GM18511 (cell line): ENCODE measurements around the gene GBP7.

Experiments used
- ATAC-seq: cut with Tn5 transposase; IDR thresholded peaks from one replicate; pipeline ENCODE4 v1.9.1; 2021; ENCODE audit warnings: mild to moderate bottlenecking, moderate library complexity; ENCODE audit not compliant: unreplicated experiment

The GBP7 gene

DNA sequence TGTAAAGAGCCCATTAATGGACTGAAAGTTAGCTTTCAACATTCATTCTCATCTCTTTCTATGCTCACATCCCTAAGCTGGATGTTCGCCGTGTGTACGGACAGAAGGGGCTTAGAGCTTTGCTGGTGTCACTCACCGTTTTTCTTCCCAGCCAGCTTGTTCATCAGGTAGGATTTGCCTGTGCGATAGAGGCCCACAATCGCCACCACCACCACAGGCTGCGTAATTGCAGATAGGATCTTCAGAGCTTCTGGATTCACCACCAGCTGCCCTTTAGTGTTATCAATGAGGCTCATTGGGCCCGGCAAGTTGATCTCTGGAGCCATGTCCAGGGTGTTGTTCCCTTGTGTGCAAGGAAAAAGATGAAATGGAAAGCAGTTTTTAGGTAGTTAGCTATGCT lies 54.2 kb downstream of the GBP7 start:
- ATAC-seq: no peak

DNA sequence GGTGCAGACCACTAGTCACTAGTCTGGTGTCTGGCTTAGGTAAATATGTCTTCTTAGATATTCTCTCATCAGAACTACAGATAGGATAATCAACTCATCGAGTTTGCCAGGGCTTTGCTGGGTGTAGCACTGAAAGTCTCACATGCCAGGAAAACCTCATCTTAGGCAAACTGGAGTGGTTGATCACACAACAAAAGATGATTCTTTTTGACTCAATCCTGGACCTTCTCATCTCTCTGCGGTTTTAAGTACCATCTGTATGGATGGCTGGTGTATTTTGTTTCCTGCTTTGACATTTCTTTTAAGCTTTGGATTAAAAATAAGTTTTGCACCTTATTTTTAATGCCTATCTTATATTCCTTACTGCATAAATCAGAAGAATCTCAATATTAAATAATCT lies 61.1 kb downstream of the GBP7 start:
- ATAC-seq: no peak

DNA sequence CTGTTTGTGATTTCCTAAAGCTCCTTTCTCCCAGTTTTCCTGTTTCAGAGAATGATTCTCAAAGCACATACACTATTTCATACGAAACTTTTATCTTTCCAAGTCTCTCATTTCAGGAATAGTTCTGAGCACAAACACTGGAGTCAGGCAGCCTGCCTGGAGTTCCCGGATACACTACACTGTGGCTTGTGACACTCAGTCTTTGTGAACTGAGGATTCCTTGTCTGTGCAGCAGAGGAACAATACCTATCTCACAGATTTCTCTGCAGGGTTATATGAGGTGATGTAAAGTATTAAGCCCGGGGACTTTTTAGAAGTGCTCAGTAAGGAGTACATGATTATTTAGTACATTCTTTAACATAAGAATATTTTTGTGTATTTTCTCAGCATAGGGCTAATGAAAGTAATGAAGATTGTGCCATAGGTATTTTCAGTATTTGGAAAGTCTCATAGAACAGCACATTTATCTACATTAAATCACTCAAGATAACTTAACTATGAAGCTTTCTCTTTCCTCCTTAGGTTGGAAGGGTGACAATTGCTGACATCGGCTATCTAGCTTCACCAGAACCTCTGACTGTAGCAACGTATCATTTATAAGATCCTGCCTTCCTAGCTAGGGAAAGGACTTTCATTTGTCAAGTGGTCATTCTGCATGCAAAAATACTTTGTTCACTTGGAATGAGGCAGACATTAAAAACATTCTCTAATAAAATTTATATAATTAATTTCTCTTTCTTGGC lies 62.8 kb downstream of the GBP7 start:
- ATAC-seq: no peak

DNA sequence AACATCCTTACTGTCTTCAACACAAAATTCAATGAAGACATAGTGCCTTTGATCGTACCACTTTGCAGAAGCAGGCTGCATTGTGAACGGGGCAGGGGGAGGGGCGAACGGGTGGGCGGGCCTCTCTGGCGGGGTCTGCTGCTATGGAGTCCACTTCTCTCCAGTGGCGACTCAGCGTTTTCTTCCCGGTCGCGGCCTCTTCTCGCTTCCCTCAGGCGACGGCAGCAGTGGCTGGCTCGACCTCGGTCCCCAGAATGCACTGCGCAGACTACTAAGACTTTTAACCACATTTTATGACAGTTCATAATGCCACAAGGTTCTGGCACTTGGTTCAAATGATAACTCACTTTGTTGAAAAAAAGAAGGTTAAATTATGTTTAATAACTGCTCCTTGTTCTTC lies 71.1 kb downstream of the GBP7 start:
- no peak for ATAC-seq

DNA sequence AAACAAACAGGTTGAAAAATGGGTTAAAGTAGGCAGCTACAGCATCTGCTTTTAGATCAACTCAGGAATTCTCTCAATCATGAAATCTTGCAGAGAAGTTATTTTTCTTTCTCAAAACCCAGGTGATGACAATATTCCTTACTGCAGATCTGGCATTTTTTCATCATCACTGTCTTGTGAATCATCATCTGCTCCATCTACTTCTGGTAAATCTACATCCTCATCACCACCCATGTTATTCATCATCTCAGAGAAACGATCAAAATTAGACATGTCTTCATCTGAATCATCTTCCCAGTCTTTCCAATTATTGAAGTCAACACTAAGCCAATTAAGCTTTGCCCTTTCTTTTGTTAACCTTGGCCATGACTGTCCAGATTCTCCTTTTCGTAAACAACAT lies 71.7 kb downstream of the GBP7 start:
- ATAC-seq: no peak

DNA sequence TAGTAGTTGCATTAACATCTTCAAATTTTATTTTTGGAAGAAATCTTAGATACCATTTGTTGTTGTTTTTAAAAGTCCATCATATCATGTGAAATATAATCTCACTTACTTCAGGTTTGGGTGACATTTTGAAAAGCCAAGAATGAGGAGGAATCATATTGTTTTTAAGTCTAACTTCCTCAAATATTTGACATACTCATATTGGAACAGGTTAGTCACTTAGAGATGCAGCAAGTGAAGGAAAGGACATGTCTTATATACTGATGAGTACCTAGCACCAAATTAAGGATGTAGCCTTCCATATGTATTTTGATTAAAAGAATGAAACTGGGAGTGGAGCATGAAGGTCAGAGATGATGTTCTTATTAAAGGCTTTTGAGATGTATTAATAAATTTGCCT lies 73.8 kb downstream of the GBP7 start:
- ATAC-seq: no peak

DNA sequence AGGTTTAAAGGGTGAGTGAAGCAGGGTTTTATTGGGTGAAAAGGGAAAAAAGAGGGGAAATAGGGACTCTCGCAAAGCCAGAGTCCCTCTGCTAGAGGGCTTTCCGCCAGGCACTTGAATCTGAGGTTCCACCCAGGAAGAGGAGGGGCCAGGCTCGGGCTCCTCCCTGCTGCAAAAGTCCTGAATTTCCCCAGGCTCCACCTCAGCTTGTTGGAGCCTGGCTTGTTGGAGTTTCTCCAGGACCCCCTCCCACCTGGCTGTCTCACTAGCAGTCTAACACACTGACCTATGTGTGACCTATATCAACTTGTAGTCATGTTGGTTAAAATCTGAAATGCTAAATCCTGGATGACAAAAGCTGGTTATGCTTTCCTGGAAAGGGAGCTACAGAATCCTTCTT lies 75.4 kb downstream of the GBP7 start:
- ATAC-seq: no peak

DNA sequence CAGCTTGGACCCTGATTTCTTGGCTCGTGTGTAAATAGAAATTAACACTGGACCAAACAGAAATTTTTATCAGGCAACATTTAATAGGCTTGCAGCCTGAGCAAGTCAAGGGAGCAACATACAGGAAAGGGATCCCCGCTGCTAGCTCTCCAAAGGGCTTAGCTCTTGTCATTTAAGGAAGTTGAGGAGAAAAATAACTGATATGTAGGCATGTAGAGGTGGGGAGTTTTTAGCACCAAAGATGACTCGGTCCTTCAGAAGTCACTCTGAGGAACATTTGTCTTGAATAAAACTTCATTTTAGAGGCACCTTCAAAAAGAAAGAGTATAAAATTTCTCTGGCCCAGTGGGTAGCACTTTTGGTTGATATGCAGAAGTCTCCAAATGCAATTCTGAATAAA lies 76.9 kb downstream of the GBP7 start:
- ATAC-seq: no peak

DNA sequence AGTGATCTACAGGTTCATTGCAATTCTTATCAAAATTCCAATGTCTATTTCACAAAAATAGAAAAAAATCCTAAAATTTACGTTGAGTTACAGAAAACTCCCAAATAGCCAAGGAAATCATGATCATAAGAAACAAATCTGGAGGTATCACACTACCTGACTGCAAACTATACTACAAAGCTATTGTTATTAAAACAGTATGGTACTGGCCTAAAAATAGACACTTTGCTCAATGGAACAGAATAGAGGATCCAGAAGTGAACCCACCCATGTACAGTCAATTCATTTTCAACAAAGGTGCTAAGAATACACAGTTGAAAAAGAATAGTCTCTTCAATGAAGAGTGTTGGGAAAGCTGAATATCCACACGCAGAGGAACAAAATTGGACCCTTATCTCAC lies 80.1 kb downstream of the GBP7 start:
- ATAC-seq: no peak

DNA sequence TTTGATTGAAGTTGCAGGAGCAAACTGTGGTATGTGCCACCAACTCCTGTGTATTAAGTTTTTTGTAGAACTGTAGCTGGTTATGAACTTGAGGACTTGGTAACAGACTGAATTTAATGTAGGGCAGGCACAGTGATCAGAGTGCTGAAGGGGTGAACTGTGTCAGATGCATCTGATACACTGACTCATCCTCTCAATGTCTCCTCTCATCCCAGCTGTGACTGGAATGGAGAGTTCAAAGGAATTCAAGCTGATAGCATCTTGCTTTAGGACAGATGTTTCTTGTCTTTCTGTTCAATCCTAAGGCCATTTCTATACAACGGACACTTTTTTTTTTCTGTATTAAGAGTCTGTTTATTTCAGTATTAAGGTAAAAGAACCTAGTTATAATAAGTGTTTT lies 85.8 kb downstream of the GBP7 start:
- no peak for ATAC-seq

DNA sequence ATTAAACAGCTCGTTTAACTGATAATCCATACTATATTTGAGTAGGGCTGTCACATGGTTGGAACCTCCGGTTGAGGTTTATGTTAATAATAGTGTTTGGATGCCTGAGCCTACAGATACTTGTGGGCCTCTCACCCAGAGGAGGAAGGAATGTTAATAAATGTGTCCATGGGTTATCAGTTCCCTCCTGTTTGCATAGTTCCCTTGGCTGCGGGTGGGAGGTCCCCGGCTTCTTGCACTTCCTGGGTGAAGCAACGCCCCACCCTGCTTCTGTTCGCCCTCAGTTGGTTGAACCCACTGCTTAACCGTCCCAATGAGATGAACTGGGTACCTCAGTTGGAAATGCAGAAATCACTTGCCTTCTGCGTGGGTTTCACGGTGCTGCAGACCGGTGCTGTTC lies 87.2 kb downstream of the GBP7 start:
- no peak for ATAC-seq

DNA sequence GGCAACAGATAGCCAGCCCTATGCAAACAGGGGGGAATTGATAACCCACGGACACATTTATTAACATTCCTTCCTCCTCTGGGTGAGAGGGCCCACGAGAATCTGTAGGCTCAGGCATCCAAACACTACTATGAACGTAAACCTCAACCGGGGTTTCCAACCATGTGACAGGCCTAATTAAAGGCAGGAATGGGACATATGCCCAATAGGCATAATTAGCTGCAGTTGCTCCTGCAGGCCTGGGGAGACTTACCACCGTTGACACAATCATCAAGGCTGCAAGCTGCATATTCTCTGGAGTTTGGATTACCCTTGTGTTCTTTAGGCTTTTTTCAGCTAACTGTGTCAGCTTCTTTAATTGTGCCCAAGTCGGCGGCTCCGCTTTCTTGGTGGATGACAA lies 88.6 kb downstream of the GBP7 start:
- no peak for ATAC-seq

DNA sequence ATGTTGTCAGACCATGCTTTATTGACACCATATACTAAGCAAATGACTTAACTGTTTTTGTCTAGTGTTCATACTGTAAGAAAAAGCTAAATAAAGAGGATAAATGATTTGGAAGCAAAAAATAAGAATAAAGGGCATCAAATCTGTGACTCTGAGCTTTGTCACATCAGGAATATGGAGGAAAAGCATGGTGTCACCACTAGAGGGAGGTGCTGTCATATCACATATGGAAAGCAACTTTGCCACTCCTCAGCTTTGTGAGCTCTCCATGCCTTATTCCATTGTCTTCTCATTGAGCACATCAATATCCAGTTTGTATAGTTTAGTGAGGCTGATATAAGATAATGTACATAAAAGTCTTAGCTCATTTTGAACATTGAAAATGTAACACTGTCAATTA lies 90.0 kb downstream of the GBP7 start:
- ATAC-seq: peak; percentile 60
